ES-I3 (cell line): Measurements from ENCODE around the gene LMBRD1.
"Not testable (repeated sequence)": the region's sequence is repeated elsewhere in the genome, so short reads cannot be mapped to it uniquely, and the experiment has no call there.

Source experiments
- H3K36me3 ChIP-seq: 2 replicates; pipeline ENCODE4 v1.6.1; 2013; ENCODE audit warnings: mild to moderate bottlenecking, low read length, control low read depth, moderate library complexity; ENCODE audit not compliant: insufficient read depth
- H3K4me1 ChIP-seq: 2 replicates; pipeline ENCODE4 v1.6.1; 2013; ENCODE audit warnings: mild to moderate bottlenecking, control low read depth, low read length; ENCODE audit not compliant: insufficient read depth
- H3K9ac ChIP-seq: 2 replicates; pipeline ENCODE4 v1.6.1; 2013; ENCODE audit warnings: low read depth, mild to moderate bottlenecking, low read length, moderate library complexity
- H3K9me3 ChIP-seq: 2 replicates; pipeline ENCODE4 v1.6.1; 2013; ENCODE audit warnings: mild to moderate bottlenecking, low read length, moderate library complexity; ENCODE audit not compliant: control insufficient read depth, insufficient read depth

Gene LMBRD1

DNA sequence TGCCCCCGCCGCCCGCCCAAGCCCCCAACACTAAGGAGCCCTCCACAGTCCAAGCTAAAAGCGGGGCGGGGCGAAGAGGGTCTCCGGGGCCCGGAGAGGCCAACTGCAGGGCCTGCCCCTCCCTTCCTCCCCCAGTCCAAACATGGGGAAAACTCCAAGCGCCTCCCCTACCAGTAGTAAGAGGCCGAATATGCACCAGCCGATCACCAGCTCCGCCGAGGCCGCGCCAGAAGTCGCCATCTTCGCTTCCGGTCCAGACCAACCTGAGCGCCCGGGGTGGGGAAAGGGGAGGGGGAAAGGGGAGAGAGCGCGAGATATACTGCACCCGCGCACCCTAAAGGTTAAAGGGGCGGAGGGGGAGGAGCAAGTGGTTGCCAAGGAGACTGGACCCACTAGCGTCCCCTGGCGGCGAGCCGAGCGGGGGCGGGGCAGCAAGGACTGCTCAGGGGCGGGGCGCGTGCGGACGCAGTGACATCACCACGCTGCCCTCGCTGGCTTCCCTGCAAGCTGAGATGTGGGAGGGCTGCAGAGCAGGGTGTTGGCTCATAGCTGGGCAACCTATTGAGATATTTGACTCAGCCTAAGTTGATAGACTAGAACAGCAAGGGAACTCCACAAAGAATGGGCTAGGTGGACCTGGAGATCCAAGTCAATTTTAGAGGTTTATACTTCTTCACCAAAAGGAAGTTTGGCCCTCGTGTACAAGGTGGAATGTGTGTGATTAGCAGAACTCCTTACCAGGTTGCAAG is at the start of gene LMBRD1:
TSS of gene LMBRD1 (minus strand) at position 369 of the 749 bp plus-strand sequence. CDS start at position 240, 129 bp downstream.
- Histone ChIP-seq H3K9ac (peak within 1 kb of the TSS; percentile 81), H3K36me3 (no peaks in the 10 kb centered on the region), H3K4me1 (peaks cover 5% of the 10 kb centered on the region; the same call in 1 of the 2 replicates), H3K9me3 (no peaks in the 10 kb centered on the region)

DNA sequence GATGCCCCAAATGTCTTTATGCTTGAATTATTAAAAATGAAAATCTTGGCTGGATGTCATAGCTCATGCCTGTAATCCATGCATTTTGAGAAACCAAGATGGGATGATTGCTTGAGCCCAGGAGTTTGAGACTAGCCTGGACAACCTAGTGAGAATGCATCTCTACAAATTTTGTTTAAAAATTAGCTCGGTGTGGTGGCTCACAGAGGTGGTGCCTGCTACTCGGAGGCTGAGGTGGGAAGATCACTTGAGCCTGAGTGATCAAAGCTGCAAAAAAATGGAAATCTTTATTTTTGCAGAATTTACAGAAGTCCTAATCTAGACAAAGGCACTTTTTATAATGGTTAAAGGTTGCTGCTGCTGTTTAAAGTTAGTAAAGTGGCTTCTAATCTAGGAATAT is 49.5 kb upstream of the LMBRD1 start:
- Histone ChIP-seq H3K9ac (no peak overlapping the region), H3K36me3 (no peaks in the 10 kb centered on the region)

DNA sequence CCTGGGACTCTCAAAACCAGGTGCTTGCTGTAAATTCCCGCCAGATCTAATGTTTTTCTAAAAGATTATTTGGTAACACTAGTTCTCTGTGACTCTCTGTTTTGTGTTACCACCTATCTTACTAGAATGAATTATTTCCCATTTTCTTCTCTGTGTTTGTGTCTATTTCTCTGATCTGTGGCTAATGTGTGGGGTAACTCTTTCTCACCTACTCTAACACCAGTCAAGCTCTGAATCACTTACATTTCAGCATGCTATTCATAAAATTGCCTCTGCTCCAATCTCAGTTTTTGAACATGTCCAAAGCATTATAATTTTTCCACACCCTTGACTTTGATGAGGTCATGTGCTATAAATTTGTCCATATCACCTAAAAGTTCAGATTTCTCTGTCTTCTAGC is 46.4 kb upstream of the LMBRD1 start:
- Histone ChIP-seq H3K36me3 (no peaks in the 10 kb centered on the region), H3K9ac (no peak overlapping the region), H3K9me3 (no peaks in the 10 kb centered on the region), H3K4me1 (no peaks in the 10 kb centered on the region)

More for the DNA sequence above, 49.5 kb upstream of the LMBRD1 start:
- no peaks in the 10 kb centered on the region for H3K9me3 ChIP-seq
- H3K4me1 ChIP-seq: no peaks in the 10 kb centered on the region

DNA sequence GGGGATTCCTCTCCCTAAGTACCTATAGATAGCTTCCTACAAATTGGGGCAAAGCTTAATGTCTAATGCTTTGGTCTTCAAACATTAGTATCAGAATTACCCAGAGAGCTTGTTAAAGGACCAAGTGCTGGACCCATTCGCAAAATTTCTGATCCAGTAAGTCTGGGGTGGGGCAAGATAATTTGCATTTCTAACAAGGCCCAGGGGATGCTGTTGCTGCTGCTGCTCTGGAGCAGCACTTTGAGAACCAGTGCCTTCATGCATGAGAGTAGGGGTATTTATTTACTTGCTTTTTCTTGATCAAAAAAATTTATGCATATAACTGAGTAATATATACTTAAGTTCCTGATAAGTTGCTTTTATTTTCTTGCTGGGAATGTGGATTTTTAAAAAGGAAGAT is 45.1 kb upstream of the LMBRD1 start:
- H3K9ac ChIP-seq: no peak overlapping the region
- no peaks in the 10 kb centered on the region for H3K9me3 ChIP-seq
- H3K4me1 ChIP-seq: no peaks in the 10 kb centered on the region
- no peaks in the 10 kb centered on the region for H3K36me3 ChIP-seq

GRCh38 chr6:69835414-69836179 is 38.8 kb upstream of the LMBRD1 start:
- H3K9ac ChIP-seq: no peak overlapping the region
- no peaks in the 10 kb centered on the region for H3K9me3 ChIP-seq
- no peaks in the 10 kb centered on the region for H3K4me1 ChIP-seq
- no peaks in the 10 kb centered on the region for H3K36me3 ChIP-seq

- H3K36me3 ChIP-seq: no peaks in the 10 kb centered on the region
- peaks cover 4% of the 10 kb centered on the region; the same call in 1 of the 2 replicates for H3K4me1 ChIP-seq
- H3K9ac ChIP-seq: no peak overlapping the region
- H3K9me3 ChIP-seq: no peaks in the 10 kb centered on the region; the same call in 1 of the 2 replicates
These were observed 35.7 kb upstream of the LMBRD1 start for GRCh38 chr6:69832558-69832957.

DNA sequence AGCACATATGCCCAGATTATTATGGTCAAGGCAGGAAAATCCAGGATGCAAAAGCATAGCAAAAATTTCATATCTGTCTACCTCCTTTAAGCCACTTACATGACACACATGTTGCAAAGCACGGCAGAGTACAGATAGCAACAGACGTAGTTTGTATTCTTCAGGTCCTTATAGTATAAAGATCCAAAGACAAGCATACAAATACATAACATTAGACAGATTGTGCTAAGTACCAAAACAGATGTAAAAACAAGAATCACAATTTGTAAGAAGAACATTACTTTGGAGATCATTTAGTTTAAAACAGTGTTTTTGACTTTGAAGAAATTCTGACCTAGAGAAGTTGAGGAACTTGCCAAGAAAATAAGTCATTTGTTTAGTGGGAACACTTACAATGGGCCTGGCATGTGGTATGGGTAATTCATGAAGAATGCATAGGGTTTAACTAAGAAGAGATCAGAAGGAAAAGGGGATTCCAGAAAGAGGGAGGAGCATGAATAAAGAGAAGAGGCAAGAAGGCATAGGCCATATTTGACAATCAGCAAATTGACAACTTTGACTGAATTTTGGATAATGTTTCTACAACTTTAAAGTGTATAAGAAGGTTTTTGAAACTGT is 30.6 kb upstream of the LMBRD1 start:
- Histone ChIP-seq H3K36me3 (no peaks in the 10 kb centered on the region), H3K9me3 (no peaks in the 10 kb centered on the region; the same call in 1 of the 2 replicates), H3K9ac (no peak overlapping the region), H3K4me1 (peaks cover 9% of the 10 kb centered on the region)

- Histone ChIP-seq H3K9me3 (no peaks in the 10 kb centered on the region; the same call in 1 of the 2 replicates), H3K4me1 (peaks cover 9% of the 10 kb centered on the region), H3K9ac (no peak overlapping the region), H3K36me3 (no peaks in the 10 kb centered on the region; the same call in 1 of the 2 replicates)
These were observed 29.1 kb upstream of the LMBRD1 start for GRCh38 chr6:69825904-69826303.

DNA sequence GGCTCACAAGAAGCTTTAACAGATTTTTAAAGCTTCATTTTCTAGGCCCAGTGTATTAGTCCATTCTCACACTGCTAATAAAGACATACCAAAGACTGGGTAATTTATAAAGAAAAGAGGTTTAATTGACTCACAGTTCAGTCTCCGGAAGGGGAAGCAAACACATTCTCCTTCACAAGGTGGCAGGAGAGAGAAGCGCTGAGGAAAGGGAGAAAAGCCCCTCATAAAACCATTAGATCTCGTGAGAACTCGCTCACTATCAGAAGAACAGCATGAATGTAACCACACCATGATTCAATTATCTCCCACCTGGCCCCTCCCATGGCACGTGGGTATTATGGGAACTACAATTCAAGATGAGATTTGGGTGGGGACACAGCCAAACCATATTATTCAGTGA is 27.5 kb upstream of the LMBRD1 start:
- H3K36me3 ChIP-seq, H3K9ac ChIP-seq, H3K4me1 ChIP-seq, H3K9me3 ChIP-seq: not testable (repeated sequence)

DNA sequence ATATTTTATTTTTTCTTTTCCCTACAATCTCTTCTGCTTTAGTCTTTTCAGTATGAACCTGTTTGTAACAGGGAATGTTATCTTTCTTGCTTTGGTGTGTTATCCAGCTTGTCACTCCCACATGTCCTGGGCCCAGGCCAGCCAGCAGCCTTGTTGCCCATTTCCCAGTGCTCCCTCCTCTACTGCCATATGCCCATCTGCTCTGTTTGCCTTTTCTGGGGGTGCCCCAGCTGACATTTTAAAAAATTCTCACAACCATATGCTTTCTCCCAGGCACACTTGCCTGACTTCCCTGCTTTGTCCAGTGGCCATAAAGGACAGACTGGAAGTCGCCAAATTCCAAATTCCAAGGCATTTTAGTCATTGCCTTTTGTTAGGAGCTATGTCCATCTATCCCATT is 23.6 kb upstream of the LMBRD1 start:
- no peaks in the 10 kb centered on the region for H3K9me3 ChIP-seq
- no peaks in the 10 kb centered on the region; the same call in 1 of the 2 replicates for H3K36me3 ChIP-seq
- no peak overlapping the region for H3K9ac ChIP-seq
- peaks cover 6% of the 10 kb centered on the region; the same call in 1 of the 2 replicates for H3K4me1 ChIP-seq

DNA sequence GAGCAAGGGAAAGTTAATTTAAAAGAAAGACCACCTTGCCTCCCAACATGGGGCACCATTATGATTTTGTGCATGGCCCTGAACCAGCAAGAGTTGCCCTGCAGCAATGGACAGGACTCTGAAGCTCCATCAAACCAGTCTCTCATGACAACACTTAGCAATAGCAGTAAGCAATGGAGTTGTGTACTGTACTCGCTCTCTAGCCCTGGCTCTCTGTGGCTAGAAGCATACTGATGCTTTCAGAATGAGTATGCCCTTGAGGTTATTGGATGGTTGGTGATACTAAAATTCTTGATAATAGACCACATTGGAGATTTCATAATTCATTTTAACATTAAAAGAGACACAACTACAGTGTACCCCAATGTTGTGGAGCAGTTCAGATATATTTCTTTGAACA is 23.2 kb upstream of the LMBRD1 start:
- Histone ChIP-seq H3K36me3 (no peaks in the 10 kb centered on the region; the same call in 1 of the 2 replicates), H3K4me1 (peaks cover 9% of the 10 kb centered on the region; the same call in 1 of the 2 replicates), H3K9ac (no peak overlapping the region), H3K9me3 (no peaks in the 10 kb centered on the region)

DNA sequence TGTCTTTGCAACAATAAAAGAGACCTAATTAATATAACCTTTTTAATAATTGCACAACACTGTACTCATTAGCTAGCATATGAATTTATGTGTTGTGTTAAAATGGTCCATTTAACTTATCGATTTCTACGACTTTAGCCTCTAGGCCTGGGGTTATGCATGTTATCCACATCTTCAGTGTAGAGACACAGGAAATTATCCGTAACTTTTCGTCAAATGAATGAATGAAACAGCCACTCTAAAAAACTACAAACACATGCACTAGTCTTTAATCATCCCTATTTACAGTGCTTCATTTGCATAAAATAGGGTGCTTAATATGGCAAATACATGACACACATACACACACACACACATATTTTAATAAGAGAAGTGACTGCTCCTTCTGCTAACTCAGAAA is 22.3 kb upstream of the LMBRD1 start:
- Histone ChIP-seq H3K9ac (no peak overlapping the region), H3K9me3 (no peaks in the 10 kb centered on the region), H3K4me1 (peaks cover 12% of the 10 kb centered on the region; the same call in 1 of the 2 replicates), H3K36me3 (no peaks in the 10 kb centered on the region; the same call in 1 of the 2 replicates)

GRCh38 chr6:69818223-69818930 is 21.6 kb upstream of the LMBRD1 start:
- no peak overlapping the region for H3K9ac ChIP-seq
- peaks cover 18% of the 10 kb centered on the region for H3K4me1 ChIP-seq
- no peaks in the 10 kb centered on the region; the same call in 1 of the 2 replicates for H3K36me3 ChIP-seq
- no peaks in the 10 kb centered on the region for H3K9me3 ChIP-seq

DNA sequence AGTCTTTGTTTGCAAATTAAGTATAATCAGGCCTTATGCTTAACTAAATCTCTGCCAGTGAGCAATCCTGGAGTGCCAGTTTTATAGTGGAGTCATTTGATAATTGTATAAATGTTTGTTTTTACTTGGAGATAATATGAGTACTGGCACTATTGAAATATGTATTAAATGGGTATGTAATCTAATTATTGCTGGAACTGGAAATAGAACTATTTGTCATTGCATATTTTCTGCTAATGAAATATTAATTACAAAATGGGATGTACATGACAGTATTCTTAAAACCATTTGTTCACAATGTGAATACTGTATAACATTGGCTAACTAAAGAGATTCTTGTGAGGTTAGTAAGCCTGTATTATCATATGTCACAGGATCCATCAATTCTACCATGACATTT is 20.5 kb upstream of the LMBRD1 start:
- H3K36me3 ChIP-seq: no peaks in the 10 kb centered on the region; the same call in 1 of the 2 replicates

More for the DNA sequence above, 20.5 kb upstream of the LMBRD1 start:
- Histone ChIP-seq H3K9ac (no peak overlapping the region), H3K9me3 (no peaks in the 10 kb centered on the region), H3K4me1 (peaks cover 18% of the 10 kb centered on the region)
